HG02610 (cell line): ENCODE results near the gene TAGLN.

ENCODE experiments used
- ATAC-seq: cut with Tn5 transposase; IDR thresholded peaks from one replicate; pipeline ENCODE4 v1.9.1; 2021; ENCODE audit warnings: mild to moderate bottlenecking, moderate library complexity; ENCODE audit not compliant: unreplicated experiment

TAGLN gene

GRCh38 chr11:117199053-117199915 is at the start of gene TAGLN:
Gene TAGLN (plus strand): TSS chr11:117199370. CDS start chr11:117203014, 3,644 bp downstream.
- ATAC-seq: no peak

- no peak for ATAC-seq
Measured at GRCh38 chr11:117152066-117152465, 47.1 kb upstream of the TAGLN start.

- no peak for ATAC-seq
Measured at GRCh38 chr11:117154468-117154867, 44.7 kb upstream of the TAGLN start.

GRCh38 chr11:117157507-117157906 is 41.7 kb upstream of the TAGLN start:
- no peak for ATAC-seq

- no peak for ATAC-seq
Measured at GRCh38 chr11:117159892-117160291, 39.3 kb upstream of the TAGLN start.

- ATAC-seq: no peak
Measured at GRCh38 chr11:117160826-117161225, 38.3 kb upstream of the TAGLN start.

- no peak for ATAC-seq
Measured at GRCh38 chr11:117166491-117166890, 32.7 kb upstream of the TAGLN start.

GRCh38 chr11:117169736-117170135 is 29.4 kb upstream of the TAGLN start:
- no peak for ATAC-seq

GRCh38 chr11:117170210-117170609 is 29.0 kb upstream of the TAGLN start:
- ATAC-seq: no peak

GRCh38 chr11:117171007-117171403 is 28.2 kb upstream of the TAGLN start:
- no peak for ATAC-seq

- ATAC-seq: no peak
Measured at GRCh38 chr11:117171404-117172061, 27.6 kb upstream of the TAGLN start.

GRCh38 chr11:117172724-117173421 is 26.3 kb upstream of the TAGLN start:
- no peak for ATAC-seq

- no peak for ATAC-seq
Measured at GRCh38 chr11:117175104-117175503, 24.1 kb upstream of the TAGLN start.

GRCh38 chr11:117175781-117176180 is 23.4 kb upstream of the TAGLN start:
- ATAC-seq: no peak

GRCh38 chr11:117176186-117176585 is 23.0 kb upstream of the TAGLN start:
- no peak for ATAC-seq

- ATAC-seq: no peak
Measured at GRCh38 chr11:117177534-117178209, 21.5 kb upstream of the TAGLN start.

- peak; percentile 92 for ATAC-seq
Measured at GRCh38 chr11:117178210-117179034, 20.7 kb upstream of the TAGLN start, which contains the start of gene SIDT2. Gene SIDT2 (plus strand): TSS chr11:117178743. CDS start chr11:117179264, 521 bp downstream.

GRCh38 chr11:117179048-117179999 is 19.8 kb upstream of the TAGLN start:
- ATAC-seq: no peak

GRCh38 chr11:117180020-117180419 is 19.1 kb upstream of the TAGLN start:
- ATAC-seq: no peak
